NAMALWA (cell line): ENCODE measurements around the gene ADARB2.

Experiments
- DNase-seq: peaks from one replicate; pipeline ENCODE4 v3.0.0-alpha.2; 2015; ENCODE audit warnings: low spot score

ADARB2 gene

GRCh38 chr10:1394155-1394912, 343.0 kb downstream of the ADARB2 start:
- DNase-seq = no peak

GRCh38 chr10:1393481-1393880, 343.8 kb downstream of the ADARB2 start:
- no peak for DNase-seq

- no peak for DNase-seq
These were observed 345.2 kb downstream of the ADARB2 start for GRCh38 chr10:1392127-1392526.

GRCh38 chr10:1390200-1390599, 347.1 kb downstream of the ADARB2 start:
- DNase-seq = no peak

- DNase-seq = no peak
These were observed 353.3 kb downstream of the ADARB2 start for GRCh38 chr10:1384026-1384425.

GRCh38 chr10:1382711-1383110, 354.6 kb downstream of the ADARB2 start:
- DNase-seq = no peak

GRCh38 chr10:1381339-1381738, 356.0 kb downstream of the ADARB2 start:
- DNase-seq = no peak

- no peak for DNase-seq
These were observed 357.1 kb downstream of the ADARB2 start for GRCh38 chr10:1380088-1380671.

- peak; percentile 34 for DNase-seq
These were observed 357.7 kb downstream of the ADARB2 start for GRCh38 chr10:1379601-1380000.

GRCh38 chr10:1378473-1378872, 358.9 kb downstream of the ADARB2 start:
- DNase-seq = no peak

- DNase-seq = no peak
These were observed 359.5 kb downstream of the ADARB2 start for GRCh38 chr10:1377740-1378397.

GRCh38 chr10:1377231-1377630, 360.1 kb downstream of the ADARB2 start:
- no peak for DNase-seq

- DNase-seq = no peak
These were observed 360.9 kb downstream of the ADARB2 start for GRCh38 chr10:1376384-1376945.

- DNase-seq = no peak
These were observed 361.8 kb downstream of the ADARB2 start for GRCh38 chr10:1375346-1376170.

- DNase-seq = no peak
These were observed 362.6 kb downstream of the ADARB2 start for GRCh38 chr10:1374511-1375345.

GRCh38 chr10:1373287-1373686, 364.0 kb downstream of the ADARB2 start:
- DNase-seq = no peak

- peak; percentile 40 for DNase-seq
These were observed 365.1 kb downstream of the ADARB2 start for GRCh38 chr10:1372212-1372611.

GRCh38 chr10:1370298-1370697, 367.0 kb downstream of the ADARB2 start:
- DNase-seq = peak; percentile 33

- DNase-seq = no peak
These were observed 367.7 kb downstream of the ADARB2 start for GRCh38 chr10:1369665-1370064.

- DNase-seq = no peak
These were observed 368.1 kb downstream of the ADARB2 start for GRCh38 chr10:1369197-1369596.

GRCh38 chr10:1368842-1369171, 368.5 kb downstream of the ADARB2 start:
- no peak for DNase-seq
